Left ventricle myocardium inferior (tissue), 1 donor: Measurements from ENCODE around the gene GID8. TPM values are rescaled to one million over a fixed set of nuclear protein-coding genes. Genes with fewer than 3 reads are reported as not detected.
A peak's percentile ranks its signal among the peaks of the same experiment; 100 is the strongest.

Experiments
- DNase-seq: peaks from one replicate; pipeline ENCODE4 v3.0.0-alpha.2; 2020
- H3K27ac ChIP-seq: fragments of 200-600 bp; replicated peaks from 2 replicates; pipeline ENCODE4 v1.8.0; 2021
- H3K27me3 ChIP-seq: fragments of 200-600 bp; 2 replicates; pipeline ENCODE4 v1.8.0; 2021; ENCODE audit warnings: low read depth
- H3K36me3 ChIP-seq: fragments of 200-600 bp; 2 replicates; pipeline ENCODE4 v1.8.0; 2021
- H3K4me1 ChIP-seq: fragments of 200-600 bp; 2 replicates; pipeline ENCODE4 v1.8.0; 2021
- H3K4me3 ChIP-seq: fragments of 200-600 bp; 2 replicates; pipeline ENCODE4 v1.8.0; 2021; ENCODE audit warnings: mild to moderate bottlenecking, moderate library complexity
- H3K9me3 ChIP-seq: fragments of 200-600 bp; replicated peaks from 2 replicates; pipeline ENCODE4 v1.8.0; 2021
- intact Hi-C: fragments of 100-400 bp; cut with micrococcal nuclease; formaldehyde crosslinking; loops from one replicate; pipeline ENCODE4 v1.11.0; 2022
- total RNA-seq: library from RNA; stranded (reverse); fragmentation: NEBNext Ultra II Directional; extraction: Animal tissue kit (Norgen Biotek cat#: 25700); gene quantifications from one replicate; pipeline ENCODE4 v1.2.1, GENCODE V29; 2021
- TF ChIP-seq, protein P1 (sequence below): fragments of 200-600 bp; IDR thresholded peaks from 2 replicates; pipeline ENCODE4 v1.8.0; 2021; ENCODE audit warnings: antibody characterized with exemption, mild to moderate bottlenecking, borderline replicate concordance
- donor health status: DM: no; HTN: yes; CAD: no; lungs with severe emphysema.

Gene GID8
- total RNA-seq, 1 donor from 2014 or later: 16.2 TPM

GRCh38 chr20:62924442-62925075 is 13.4 kb upstream of the GID8 start:
- Histone ChIP-seq H3K27me3 (no peaks in the 10 kb centered on the region), H3K9me3 (no peaks in the 10 kb centered on the region), H3K27ac (peak overlapping the region; percentile 96), H3K4me1 (peaks cover 97% of the 10 kb centered on the region), H3K4me3 (peak overlapping the region; percentile 90), H3K36me3 (no peaks in the 10 kb centered on the region)
- TF ChIP-seq, protein P1, sequence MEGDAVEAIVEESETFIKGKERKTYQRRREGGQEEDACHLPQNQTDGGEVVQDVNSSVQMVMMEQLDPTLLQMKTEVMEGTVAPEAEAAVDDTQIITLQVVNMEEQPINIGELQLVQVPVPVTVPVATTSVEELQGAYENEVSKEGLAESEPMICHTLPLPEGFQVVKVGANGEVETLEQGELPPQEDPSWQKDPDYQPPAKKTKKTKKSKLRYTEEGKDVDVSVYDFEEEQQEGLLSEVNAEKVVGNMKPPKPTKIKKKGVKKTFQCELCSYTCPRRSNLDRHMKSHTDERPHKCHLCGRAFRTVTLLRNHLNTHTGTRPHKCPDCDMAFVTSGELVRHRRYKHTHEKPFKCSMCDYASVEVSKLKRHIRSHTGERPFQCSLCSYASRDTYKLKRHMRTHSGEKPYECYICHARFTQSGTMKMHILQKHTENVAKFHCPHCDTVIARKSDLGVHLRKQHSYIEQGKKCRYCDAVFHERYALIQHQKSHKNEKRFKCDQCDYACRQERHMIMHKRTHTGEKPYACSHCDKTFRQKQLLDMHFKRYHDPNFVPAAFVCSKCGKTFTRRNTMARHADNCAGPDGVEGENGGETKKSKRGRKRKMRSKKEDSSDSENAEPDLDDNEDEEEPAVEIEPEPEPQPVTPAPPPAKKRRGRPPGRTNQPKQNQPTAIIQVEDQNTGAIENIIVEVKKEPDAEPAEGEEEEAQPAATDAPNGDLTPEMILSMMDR: no peak
- DNase-seq: no peak
- intact Hi-C loops: no loop called here

- Histone ChIP-seq H3K36me3 (no peaks in the 10 kb centered on the region), H3K27ac (peak overlapping the region; percentile 96), H3K27me3 (no peaks in the 10 kb centered on the region), H3K4me1 (peaks cover 97% of the 10 kb centered on the region), H3K9me3 (no peaks in the 10 kb centered on the region), H3K4me3 (peak overlapping the region; percentile 90)
- TF ChIP-seq, protein P1: no peak
- DNase-seq: no peak
- intact Hi-C loops: no loop called here
Measured at GRCh38 chr20:62925076-62925419, 12.9 kb upstream of the GID8 start.

- TF ChIP-seq, protein P1: no peak
- intact Hi-C loops: no loop called here
- Histone ChIP-seq H3K36me3 (no peaks in the 10 kb centered on the region), H3K9me3 (no peaks in the 10 kb centered on the region), H3K4me1 (peaks cover 97% of the 10 kb centered on the region), H3K27ac (peak overlapping the region; percentile 96), H3K4me3 (peak overlapping the region; percentile 90), H3K27me3 (no peaks in the 10 kb centered on the region)
- no peak for DNase-seq
Measured at GRCh38 chr20:62925420-62926228, 12.3 kb upstream of the GID8 start.

DNA sequence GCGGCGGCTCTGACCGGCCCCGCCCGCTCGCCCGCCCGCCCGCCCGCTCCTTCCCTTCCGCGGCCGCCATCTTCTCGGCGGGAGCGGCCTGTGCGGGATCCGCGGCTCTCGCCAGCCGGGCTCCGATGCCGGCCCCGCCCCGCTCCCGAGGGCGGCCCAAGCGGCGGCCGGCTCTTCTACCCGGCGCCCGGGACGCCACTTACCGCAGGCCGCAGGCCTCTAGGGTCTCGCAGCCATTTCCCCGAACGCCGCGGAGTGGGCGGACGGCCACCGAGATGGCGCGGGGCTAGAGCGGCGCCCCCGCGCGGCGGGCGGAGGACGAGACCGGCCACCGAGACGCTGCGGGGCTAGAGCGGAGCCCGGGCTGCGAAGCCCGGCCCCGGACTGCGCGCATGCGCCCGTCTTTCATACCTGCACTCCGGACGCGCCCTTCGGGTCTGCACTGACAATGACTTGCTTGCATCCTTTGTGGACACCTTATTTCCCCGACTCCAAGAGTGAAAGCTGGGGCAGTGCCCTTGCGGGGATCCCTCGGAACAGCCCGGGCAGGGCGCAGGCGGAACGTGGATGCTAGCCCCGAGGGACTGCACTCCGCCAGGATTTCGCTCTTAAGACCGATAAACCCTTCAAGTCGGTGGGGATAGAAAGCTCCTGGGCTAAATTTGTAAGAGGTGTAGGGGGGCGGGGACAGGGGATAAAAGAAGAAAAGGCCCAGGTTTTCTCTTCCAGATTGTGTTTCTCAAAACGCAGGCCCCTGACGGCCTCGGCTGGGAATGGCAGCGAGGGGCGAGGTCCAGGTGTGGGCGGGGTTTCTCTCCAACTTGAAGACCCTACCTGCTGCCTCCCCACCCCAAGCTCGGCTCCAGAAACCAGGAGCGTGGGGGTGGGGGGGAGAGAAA is 11.5 kb upstream of the GID8 start, which contains the start of gene DIDO1:
Gene DIDO1 (minus strand): TSS at position 277 of the 899 bp plus-strand sequence.
- Histone ChIP-seq H3K9me3 (no peaks in the 10 kb centered on the region), H3K4me1 (peaks cover 92% of the 10 kb centered on the region), H3K36me3 (no peaks in the 10 kb centered on the region), H3K27me3 (no peaks in the 10 kb centered on the region), H3K27ac (peak within 1 kb of the TSS; percentile 96), H3K4me3 (peak within 1 kb of the TSS; percentile 90)
- DNase-seq: peak; percentile 89
- TF ChIP-seq, protein P1: peak; percentile 88
- intact Hi-C loops: no loop called here

GRCh38 chr20:62927128-62927705 is 10.7 kb upstream of the GID8 start:
- no peaks in the 10 kb centered on the region for H3K27me3 ChIP-seq
- peak overlapping the region; percentile 96 for H3K27ac ChIP-seq
- peak overlapping the region; percentile 90 for H3K4me3 ChIP-seq
- H3K4me1 ChIP-seq: peaks cover 84% of the 10 kb centered on the region
- no peak for DNase-seq
- intact Hi-C loops: no loop called here
- H3K9me3 ChIP-seq: no peaks in the 10 kb centered on the region
- no peaks in the 10 kb centered on the region for H3K36me3 ChIP-seq
- TF ChIP-seq, protein P1: no peak
